Thyroid gland (tissue), 4 donors: ENCODE data around the gene HS6ST2. TPM values are rescaled to one million over a fixed set of nuclear protein-coding genes. Genes with fewer than 3 reads are reported as not detected.

Experiments used
- DNase-seq, 2 donors: peaks; one replicate each; pipeline ENCODE4 v3.0.0-alpha.2; 2019
- H3K27ac ChIP-seq, 3 donors: fragments of 200-600 bp; sonication (generic); 1 replicate in 2 of 3; 2 replicates in 1 of 3; pipeline ENCODE4 v1.5.1; 2016 to 2019; ENCODE audit warnings: mild to moderate bottlenecking in 1 of 3, moderate library complexity in 1 of 3
- H3K27me3 ChIP-seq: fragments of 200-600 bp; sonication (generic); one replicate; pipeline ENCODE4 v1.5.1; 2019
- H3K36me3 ChIP-seq, 2 donors: fragments of 200-600 bp; sonication (generic); one replicate each; pipeline ENCODE4 v1.5.1; 2016 to 2019
- H3K4me1 ChIP-seq, 2 donors: fragments of 200-600 bp; sonication (generic); one replicate each; pipeline ENCODE4 v1.5.1; 2017 to 2019
- H3K4me3 ChIP-seq, 3 donors: fragments of 200-600 bp; sonication (generic); replicated peaks in 1 of 3; 1 replicate in 2 of 3; 2 replicates in 1 of 3; pipeline ENCODE4 v1.5.1; 2016; ENCODE audit warnings: mild to moderate bottlenecking in 1 of 3
- H3K9me3 ChIP-seq: fragments of 200-600 bp; sonication (generic); one replicate; pipeline ENCODE4 v1.5.1; 2017
- CTCF ChIP-seq, 6 experiments: fragments of 200-600 bp in 3 of 6; fragments of 450-650 bp in 3 of 6; sonication (generic) in 3 of 6; IDR thresholded peaks; one replicate each; pipeline ENCODE4 v1.5.1; 2016 to 2019; ENCODE audit warnings: antibody characterized with exemption in 6 of 6, mild to moderate bottlenecking in 2 of 6, inconsistent platforms in 1 of 6, moderate library complexity in 1 of 6
- POLR2A ChIP-seq, 2 donors: fragments of 450-650 bp; IDR thresholded peaks; one replicate each; pipeline ENCODE4 v1.6.1; 2017; ENCODE audit warnings: antibody characterized with exemption in 2 of 2, mild to moderate bottlenecking in 2 of 2, moderate library complexity in 1 of 2
- WGBS, 2 donors: methylation state at CpG; one replicate each; pipeline ENCODE4 v1.1.5; 2017; 5-methylcytosine and 5-hydroxymethylcytosine counted together
- intact Hi-C: fragments of 100-400 bp; cut with DNase I; formaldehyde crosslinking; loops from one replicate; pipeline ENCODE4 v1.15.1; 2023
- total RNA-seq, 4 donors: library from RNA; depleted of rRNA; stranded (reverse); fragments of >200 nt; gene quantifications; one replicate each; pipeline ENCODE4 v1.2.3, GENCODE V29; 2016

HS6ST2 gene
- total RNA-seq: under 1 TPM in 3 of 4 donors, not detected in 1; 0.11 to 0.78 (median 0.38) TPM

DNA sequence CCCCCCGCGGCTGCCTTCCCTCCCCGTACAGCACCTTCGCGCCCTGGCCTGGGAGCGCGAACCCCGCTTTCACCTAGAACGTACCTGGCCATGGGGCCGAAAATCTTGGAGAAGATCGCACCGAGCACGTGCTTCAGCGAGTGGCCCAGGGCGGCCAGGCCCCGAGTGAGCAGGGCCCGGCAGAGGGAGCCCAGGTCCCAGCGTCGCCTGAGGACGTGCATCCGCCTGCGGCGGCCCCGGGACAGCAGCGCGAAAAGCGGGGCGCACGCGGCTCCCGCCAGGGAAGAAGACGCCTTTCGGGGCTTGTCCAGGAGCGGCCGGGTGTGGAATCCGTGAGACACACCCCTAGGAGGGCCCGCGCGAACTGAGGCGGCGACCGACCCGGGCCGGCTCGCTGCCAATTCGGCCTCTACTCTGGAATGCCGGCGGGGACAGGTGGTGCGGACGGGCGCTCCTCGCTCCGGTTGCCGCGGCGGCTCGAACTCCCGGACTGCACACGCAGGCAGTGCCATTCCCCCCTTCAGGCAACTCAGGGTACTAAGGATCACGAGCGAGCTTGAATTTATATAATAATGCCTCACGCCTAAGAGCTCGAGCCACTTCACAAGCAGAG lies at the start of gene HS6ST2:
Gene HS6ST2 (minus strand): TSS at position 539 of the 613 bp plus-strand sequence.
- no peaks in the 10 kb centered on the region for H3K36me3 ChIP-seq
- no peak within 1 kb of the TSS for H3K27ac ChIP-seq
- DNase-seq: no peak
- H3K4me3 ChIP-seq: peak within 1 kb of the TSS in 1 of 3 donors; percentile 14
- intact Hi-C loops: no loop called here
- WGBS, 2 donors: 12% methylated on average over 4 of the region's 63 CpGs; no CpG with 5 or more reads in 1 of the 2 donors
- no peak for TF ChIP-seq CTCF (IDR thresholded peaks at IDR 0.05)
- peaks cover 9% of the 10 kb centered on the region for H3K27me3 ChIP-seq
- peaks cover 0 to 18% of the 10 kb centered on the region in 2 donors for H3K4me1 ChIP-seq
- no peaks in the 10 kb centered on the region for H3K9me3 ChIP-seq

DNA sequence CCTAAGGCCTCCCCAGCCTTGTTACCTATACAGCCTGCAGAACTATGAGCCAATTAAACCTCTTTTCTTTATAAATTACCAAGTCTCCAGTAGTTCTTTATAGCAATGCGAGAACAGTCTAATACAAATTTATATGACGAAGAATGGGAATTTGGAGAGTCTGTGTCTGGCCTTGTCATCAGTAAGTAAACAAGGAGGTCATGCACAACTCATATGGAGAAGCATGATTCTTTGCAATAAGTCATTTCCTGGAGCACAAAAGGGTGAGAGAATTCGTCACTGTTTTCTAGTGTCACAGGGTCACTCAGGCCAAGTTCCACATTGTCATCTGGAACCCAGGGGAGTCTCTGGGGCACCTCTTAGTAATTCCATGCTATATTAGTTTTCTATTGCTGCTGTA lies 49.0 kb upstream of the HS6ST2 start:
- Histone ChIP-seq H3K4me1 (no peaks in the 10 kb centered on the region), H3K27ac (no peak overlapping the region), H3K27me3 (no peaks in the 10 kb centered on the region), H3K36me3 (no peaks in the 10 kb centered on the region), H3K9me3 (no peaks in the 10 kb centered on the region), H3K4me3 (no peak overlapping the region)
- TF ChIP-seq POLR2A (IDR thresholded peaks at IDR 0.05) (no peak), CTCF (IDR thresholded peaks at IDR 0.05) (no peak)
- intact Hi-C loops: no loop called here
- 90 to 93% methylated on average over 3 of the region's 3 CpGs for WGBS, 2 donors
- DNase-seq: no peak

GRCh38 chrX:133005616-133006015 lies 47.2 kb upstream of the HS6ST2 start:
- 100% methylated on average over 1 of the region's 1 CpG; no CpG with 5 or more reads in 1 of the 2 donors for WGBS, 2 donors
- no peak overlapping the region for H3K4me3 ChIP-seq
- no peaks in the 10 kb centered on the region for H3K27me3 ChIP-seq
- no peak for DNase-seq
- no peaks in the 10 kb centered on the region for H3K4me1 ChIP-seq
- TF ChIP-seq CTCF (IDR thresholded peaks at IDR 0.05) (no peak), POLR2A (IDR thresholded peaks at IDR 0.05) (no peak)
- H3K36me3 ChIP-seq: no peaks in the 10 kb centered on the region
- intact Hi-C loops: no loop called here
- no peaks in the 10 kb centered on the region for H3K9me3 ChIP-seq
- H3K27ac ChIP-seq: no peak overlapping the region

DNA sequence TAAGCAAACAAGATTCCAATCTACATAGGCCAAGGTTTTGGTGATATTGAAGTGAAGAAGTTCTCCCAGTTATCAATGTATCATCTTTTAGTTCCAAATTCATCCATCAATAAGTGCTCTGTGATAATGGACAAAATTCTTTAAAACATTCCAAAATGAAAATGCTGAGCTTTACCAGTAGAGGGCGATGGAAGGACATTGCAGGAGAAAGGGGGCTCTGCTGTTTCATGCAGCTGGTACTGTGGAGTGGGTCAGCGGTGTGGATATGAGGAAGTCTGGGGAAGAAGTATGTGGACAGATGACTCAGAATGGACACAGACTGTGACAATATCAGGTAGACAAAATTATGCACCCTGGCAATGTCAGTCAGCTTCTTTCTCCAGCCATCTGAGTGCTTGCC lies 46.6 kb upstream of the HS6ST2 start:
- 3 to 21% methylated on average over 2 of the region's 2 CpGs for WGBS, 2 donors
- DNase-seq: no peak
- Histone ChIP-seq H3K4me1 (no peaks in the 10 kb centered on the region), H3K27me3 (no peaks in the 10 kb centered on the region), H3K36me3 (no peaks in the 10 kb centered on the region), H3K9me3 (no peaks in the 10 kb centered on the region), H3K27ac (no peak overlapping the region), H3K4me3 (no peak overlapping the region)
- intact Hi-C loops: no loop called here
- TF ChIP-seq POLR2A (IDR thresholded peaks at IDR 0.05): no peak
- TF ChIP-seq CTCF (IDR thresholded peaks at IDR 0.05): peak in 3 of 6 experiments; percentile 47 to 52 (median 49)

DNA sequence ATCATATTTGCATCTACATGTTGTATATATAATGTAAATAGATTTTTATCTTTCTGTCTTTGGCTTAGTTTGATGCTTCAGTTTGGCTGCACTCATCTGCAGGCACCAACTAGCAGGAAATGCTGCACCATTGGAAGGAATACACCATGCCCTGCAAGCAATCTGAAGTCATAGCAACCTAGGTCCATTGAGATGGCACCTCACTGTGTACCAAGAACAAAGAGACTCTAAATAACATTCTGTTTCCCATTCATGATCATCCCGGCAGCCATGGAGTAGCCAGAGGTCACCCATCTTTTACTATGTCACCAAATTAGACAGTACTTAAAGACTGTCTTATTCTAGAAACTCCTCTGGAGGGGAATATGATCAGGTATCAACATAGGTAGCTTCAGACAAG lies 40.8 kb upstream of the HS6ST2 start:
- TF ChIP-seq POLR2A (IDR thresholded peaks at IDR 0.05): no peak
- Histone ChIP-seq H3K27me3 (no peaks in the 10 kb centered on the region), H3K27ac (no peak overlapping the region), H3K36me3 (no peaks in the 10 kb centered on the region), H3K4me3 (no peak overlapping the region), H3K9me3 (no peaks in the 10 kb centered on the region), H3K4me1 (no peaks in the 10 kb centered on the region)
- WGBS, 2 donors: 82 to 92% methylated on average over 1 of the region's 1 CpG
- intact Hi-C loops: no loop called here
- no peak for DNase-seq
